C4-2B (cell line): ENCODE data around the gene RIC3.

Experiments used
- H3K27ac ChIP-seq: fragments of 450-650 bp; 2 replicates; pipeline ENCODE4 v1.5.1; 2017
- CTCF ChIP-seq: fragments of 450-650 bp; conservative IDR thresholded peaks from 2 replicates; pipeline ENCODE4 v1.5.1; 2017; ENCODE audit warnings: mild to moderate bottlenecking
- ZFX ChIP-seq: fragments of 450-650 bp; IDR thresholded peaks from 2 replicates; pipeline ENCODE4 v1.6.1; 2017

The RIC3 gene

GRCh38 chr11:8201644-8202365 is 33.0 kb upstream of the RIC3 start:
- TF ChIP-seq ZFX (no peak), CTCF (no peak)
- H3K27ac ChIP-seq, result no peak overlapping the region

GRCh38 chr11:8199676-8200075 is 30.9 kb upstream of the RIC3 start:
- H3K27ac ChIP-seq, result no peak overlapping the region
- TF ChIP-seq CTCF, result no peak
- no peak for TF ChIP-seq ZFX

GRCh38 chr11:8196749-8197148 is 27.9 kb upstream of the RIC3 start:
- no peak overlapping the region for H3K27ac ChIP-seq
- TF ChIP-seq CTCF, result no peak
- TF ChIP-seq ZFX, result no peak

GRCh38 chr11:8194956-8195355 is 26.1 kb upstream of the RIC3 start:
- H3K27ac ChIP-seq, result no peak overlapping the region
- TF ChIP-seq CTCF (no peak), ZFX (no peak)

GRCh38 chr11:8192896-8193209 is 24.0 kb upstream of the RIC3 start:
- H3K27ac ChIP-seq, result no peak overlapping the region
- no peak for TF ChIP-seq ZFX
- TF ChIP-seq CTCF, result peak; percentile 55

GRCh38 chr11:8192016-8192895 is 23.4 kb upstream of the RIC3 start:
- TF ChIP-seq ZFX (no peak), CTCF (peak; percentile 92)
- no peak overlapping the region for H3K27ac ChIP-seq

- no peak overlapping the region for H3K27ac ChIP-seq
- no peak for TF ChIP-seq ZFX
- TF ChIP-seq CTCF, result no peak
Observed at GRCh38 chr11:8190431-8190830, 21.6 kb upstream of the RIC3 start.
